Mucosa of gallbladder (tissue), 1 donor: ENCODE results near the gene UPF3A. TPM values are rescaled to one million over a fixed set of nuclear protein-coding genes. Genes with fewer than 3 reads are reported as not detected.
"Not testable (repeated sequence)": the region's sequence is repeated elsewhere in the genome, so short reads cannot be mapped to it uniquely, and the experiment has no call there.

ENCODE experiments used
- DNase-seq: peaks from one replicate; pipeline ENCODE4 v3.0.0-alpha.2; 2020; ENCODE audit warnings: low spot score
- total RNA-seq: library from RNA; stranded (reverse); gene quantifications from one replicate; pipeline ENCODE4 v1.2.1, GENCODE V29; 2021
- donor health status: DM: no; HTN: no; CAD: no.

Gene UPF3A
- total RNA-seq, 1 donor from 2014 or later = 34.2 TPM

GRCh38 chr13:114263578-114263977 is 17.8 kb upstream of the UPF3A start:
- DNase-seq = no peak

- not testable (repeated sequence) for DNase-seq
Observed at GRCh38 chr13:114264313-114264712, 17.1 kb upstream of the UPF3A start.

- DNase-seq = no peak
Observed at GRCh38 chr13:114264886-114265611, 16.4 kb upstream of the UPF3A start.

GRCh38 chr13:114266241-114266640 is 15.2 kb upstream of the UPF3A start:
- DNase-seq = no peak

GRCh38 chr13:114268344-114269280 is 12.8 kb upstream of the UPF3A start:
- no peak for DNase-seq

GRCh38 chr13:114269281-114269770 is 12.1 kb upstream of the UPF3A start:
- no peak for DNase-seq

- DNase-seq = no peak
Observed at GRCh38 chr13:114272977-114273376, 8.4 kb upstream of the UPF3A start.

GRCh38 chr13:114275304-114275703 is 6.1 kb upstream of the UPF3A start:
- DNase-seq = no peak

GRCh38 chr13:114279146-114279545 is 2.3 kb upstream of the UPF3A start:
- DNase-seq = no peak

GRCh38 chr13:114279758-114280355 is 1.5 kb upstream of the UPF3A start:
- no peak for DNase-seq

- DNase-seq = no peak
Observed at GRCh38 chr13:114282041-114282670, 755 bp downstream of the UPF3A start.

- DNase-seq = no peak
Observed at GRCh38 chr13:114283576-114283975, 2.2 kb downstream of the UPF3A start.

- no peak for DNase-seq
Observed at GRCh38 chr13:114284680-114285079, 3.3 kb downstream of the UPF3A start.

GRCh38 chr13:114285166-114285808 is 3.9 kb downstream of the UPF3A start:
- no peak for DNase-seq

- DNase-seq = no peak
Observed at GRCh38 chr13:114286808-114287207, 5.4 kb downstream of the UPF3A start.

- DNase-seq = no peak
Observed at GRCh38 chr13:114288157-114288591, 6.8 kb downstream of the UPF3A start.

- no peak for DNase-seq
Observed at GRCh38 chr13:114296448-114296847, 15.0 kb downstream of the UPF3A start.

- DNase-seq = no peak
Observed at GRCh38 chr13:114296902-114297301, 15.5 kb downstream of the UPF3A start.

GRCh38 chr13:114298866-114299265 is 17.5 kb downstream of the UPF3A start:
- DNase-seq = no peak

GRCh38 chr13:114299604-114300305 is 18.4 kb downstream of the UPF3A start:
- no peak for DNase-seq
